GM23338 (cell line): ENCODE measurements around the gene ACSL6. TPM values are rescaled to one million over a fixed set of nuclear protein-coding genes. Genes with fewer than 3 reads are reported as not detected.

Experiments
- ATAC-seq: fragments of 200-7000 bp; cut with Tn5 transposase; 3 replicates; pipeline ENCODE4 v1.9.1; 2020
- DNase-seq: peaks from one replicate; pipeline ENCODE4 v3.0.0-alpha.2; 2015; ENCODE audit warnings: low spot score
- H2AFZ ChIP-seq: fragments of 200-600 bp; sonication (generic); 2 replicates; pipeline ENCODE4 v1.8.0; 2016; ENCODE audit warnings: antibody characterized with exemption, mild to moderate bottlenecking, moderate library complexity
- H3F3A ChIP-seq: fragments of 200-600 bp; sonication (generic); replicated peaks from 2 replicates; pipeline ENCODE4 v1.8.0; 2017; ENCODE audit warnings: antibody characterized with exemption, mixed run types, low read depth
- H3K27ac ChIP-seq: fragments of 200-600 bp; sonication (generic); 2 replicates; pipeline ENCODE4 v1.6.1; 2016; ENCODE audit warnings: low read depth
- H3K27me3 ChIP-seq: fragments of 200-600 bp; sonication (generic); 2 replicates; pipeline ENCODE4 v1.8.0; 2016; ENCODE audit warnings: mild to moderate bottlenecking, mixed run types, moderate library complexity; ENCODE audit not compliant: insufficient read depth
- H3K36me3 ChIP-seq: fragments of 200-600 bp; sonication (generic); 2 replicates; pipeline ENCODE4 v1.8.0; 2016; ENCODE audit warnings: mild to moderate bottlenecking; ENCODE audit not compliant: insufficient read depth
- H3K4me1 ChIP-seq: fragments of 200-600 bp; sonication (generic); 2 replicates; pipeline ENCODE4 v1.8.0; 2016; ENCODE audit warnings: mild to moderate bottlenecking, moderate library complexity; ENCODE audit not compliant: insufficient read depth
- H3K4me2 ChIP-seq: fragments of 200-600 bp; sonication (generic); 2 replicates; pipeline ENCODE4 v1.7.1; 2017; ENCODE audit warnings: mixed run types
- H3K4me3 ChIP-seq: fragments of 200-600 bp; sonication (generic); 2 replicates; pipeline ENCODE4 v1.6.1; 2016; ENCODE audit warnings: mixed run types
- H3K79me2 ChIP-seq: fragments of 200-600 bp; sonication (generic); replicated peaks from 2 replicates; pipeline ENCODE4 v1.8.0; 2017; ENCODE audit warnings: mild to moderate bottlenecking; ENCODE audit not compliant: insufficient read depth
- H3K9me2 ChIP-seq: fragments of 200-600 bp; sonication (generic); 2 replicates; pipeline ENCODE4 v1.8.0; 2017; ENCODE audit not compliant: insufficient read depth
- H4K20me1 ChIP-seq: fragments of 200-600 bp; sonication (generic); replicated peaks from 2 replicates; pipeline ENCODE4 v1.8.0; 2017; ENCODE audit warnings: mild to moderate bottlenecking; ENCODE audit not compliant: insufficient read depth
- H3K27ac Mint-ChIP-seq: 2 replicates; pipeline ENCODE4 v1.8.0; 2020; ENCODE audit warnings: inconsistent platforms, mild to moderate bottlenecking, moderate library complexity, mixed read lengths
- H3K27me3 Mint-ChIP-seq: 3 replicates; pipeline ENCODE4 v1.8.0; 2022; ENCODE audit warnings: low read depth, mild to moderate bottlenecking, moderate library complexity, mixed read lengths, inconsistent platforms; ENCODE audit not compliant: insufficient read depth, poor library complexity
- H3K36me3 Mint-ChIP-seq: 3 replicates; pipeline ENCODE4 v1.8.0; 2021; ENCODE audit warnings: low read depth, mild to moderate bottlenecking, inconsistent platforms, moderate library complexity, mixed read lengths
- H3K4me1 Mint-ChIP-seq: 3 replicates; pipeline ENCODE4 v1.8.0; 2020; ENCODE audit warnings: mild to moderate bottlenecking, inconsistent platforms, mixed read lengths
- H3K4me3 Mint-ChIP-seq: 3 replicates; pipeline ENCODE4 v1.8.0; 2021; ENCODE audit warnings: moderate library complexity, mild to moderate bottlenecking, inconsistent platforms, mixed read lengths
- H3K9me3 Mint-ChIP-seq: 3 replicates; pipeline ENCODE4 v1.8.0; 2020; ENCODE audit warnings: moderate library complexity, mild to moderate bottlenecking, inconsistent platforms, mixed read lengths
- CREB1 ChIP-seq: fragments of 250-450 bp; sonication (Bioruptor Pico); IDR thresholded peaks from 2 replicates; pipeline ENCODE4 v1.5.0; 2020; ENCODE audit warnings: low read depth, mild to moderate bottlenecking, moderate library complexity
- JUNB ChIP-seq: IDR thresholded peaks from one replicate; pipeline ENCODE4 v1.6.1; 2016; ENCODE audit warnings: antibody characterized with exemption; ENCODE audit not compliant: unreplicated experiment
- NANOG ChIP-seq: IDR thresholded peaks from 2 replicates; pipeline ENCODE4 v1.6.1; 2016; ENCODE audit warnings: antibody characterized with exemption, borderline replicate concordance
- ZNF331 ChIP-seq: fragments of 250-450 bp; sonication (Bioruptor Pico); IDR thresholded peaks from 2 replicates; pipeline ENCODE4 v1.5.0; 2020; ENCODE audit warnings: low read depth, mild to moderate bottlenecking, moderate library complexity
- polyA plus RNA-seq: library from polyadenylated mRNA; unstranded; fragments of >200 nt; fragmentation: Nextera tagmentation; extraction: Ambion mirVana; gene quantifications from 2 replicates; pipeline ENCODE4 v1.2.1, GENCODE V29; 2016
- total RNA-seq: library from RNA; depleted of rRNA; stranded (reverse); fragments of >200 nt; shearing (Covaris generic); gene quantifications from 2 replicates; pipeline ENCODE4 v1.2.3, GENCODE V29; 2014
- TF ChIP-seq, protein P1 (sequence below): IDR thresholded peaks from 2 replicates; pipeline ENCODE4 v1.6.1; 2016; ENCODE audit warnings: antibody characterized with exemption
- TF ChIP-seq, protein P2 (sequence below), 2 experiments: fragments of 200-600 bp in 1 of 2; sonication (generic) in 1 of 2; conservative IDR thresholded peaks; 2 replicates each; pipeline versions ENCODE4 v1.5.1 to v1.6.1; 2016 to 2017; ENCODE audit warnings: antibody characterized with exemption in 2 of 2, low read depth in 2 of 2, mild to moderate bottlenecking in 2 of 2, moderate library complexity in 1 of 2

The ACSL6 gene
- total and polyA plus RNA-seq, 2 experiments from 2014 or later, result 0.76 to 3.6 TPM

DNA sequence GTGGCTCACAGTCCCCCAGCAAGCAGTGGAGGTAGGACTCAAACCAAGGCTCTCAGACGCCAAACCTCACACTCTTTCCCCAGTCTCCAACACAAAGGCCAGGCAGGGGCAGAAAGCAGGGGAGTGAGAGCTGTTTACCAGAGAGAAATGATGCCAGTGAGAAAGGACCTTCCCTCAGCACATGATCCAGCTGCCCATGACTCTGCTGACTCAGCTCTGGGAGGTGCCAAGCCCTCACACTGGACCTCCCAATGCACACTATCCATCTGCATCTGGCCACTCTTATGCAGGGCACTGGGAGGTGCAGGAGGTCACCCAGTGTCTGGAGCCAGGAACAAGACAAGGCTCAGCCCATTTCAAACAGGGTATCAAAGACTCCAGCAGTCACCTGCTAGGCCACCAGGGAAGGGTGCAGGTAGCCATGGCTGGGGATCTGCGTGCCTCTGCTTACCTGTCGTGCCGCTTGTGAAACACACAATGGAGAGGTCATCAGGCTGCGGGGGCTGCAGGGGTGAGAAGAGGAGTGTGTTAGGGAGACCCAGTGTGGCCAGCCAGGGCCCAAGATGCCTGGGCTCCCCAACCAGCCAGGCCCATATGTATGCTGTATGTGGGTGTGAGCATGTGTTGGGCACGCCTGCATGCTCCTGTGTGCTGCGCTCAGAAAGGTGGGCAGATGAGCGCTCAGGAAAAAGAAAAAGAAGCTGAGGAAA is 26.3 kb downstream of the ACSL6 start:
- TF ChIP-seq CREB1 (no peak), ZNF331 (no peak), NANOG (no peak), JUNB (no peak)
- TF ChIP-seq, protein P1, sequence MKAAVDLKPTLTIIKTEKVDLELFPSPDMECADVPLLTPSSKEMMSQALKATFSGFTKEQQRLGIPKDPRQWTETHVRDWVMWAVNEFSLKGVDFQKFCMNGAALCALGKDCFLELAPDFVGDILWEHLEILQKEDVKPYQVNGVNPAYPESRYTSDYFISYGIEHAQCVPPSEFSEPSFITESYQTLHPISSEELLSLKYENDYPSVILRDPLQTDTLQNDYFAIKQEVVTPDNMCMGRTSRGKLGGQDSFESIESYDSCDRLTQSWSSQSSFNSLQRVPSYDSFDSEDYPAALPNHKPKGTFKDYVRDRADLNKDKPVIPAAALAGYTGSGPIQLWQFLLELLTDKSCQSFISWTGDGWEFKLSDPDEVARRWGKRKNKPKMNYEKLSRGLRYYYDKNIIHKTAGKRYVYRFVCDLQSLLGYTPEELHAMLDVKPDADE, result no peak
- TF ChIP-seq, protein P2, sequence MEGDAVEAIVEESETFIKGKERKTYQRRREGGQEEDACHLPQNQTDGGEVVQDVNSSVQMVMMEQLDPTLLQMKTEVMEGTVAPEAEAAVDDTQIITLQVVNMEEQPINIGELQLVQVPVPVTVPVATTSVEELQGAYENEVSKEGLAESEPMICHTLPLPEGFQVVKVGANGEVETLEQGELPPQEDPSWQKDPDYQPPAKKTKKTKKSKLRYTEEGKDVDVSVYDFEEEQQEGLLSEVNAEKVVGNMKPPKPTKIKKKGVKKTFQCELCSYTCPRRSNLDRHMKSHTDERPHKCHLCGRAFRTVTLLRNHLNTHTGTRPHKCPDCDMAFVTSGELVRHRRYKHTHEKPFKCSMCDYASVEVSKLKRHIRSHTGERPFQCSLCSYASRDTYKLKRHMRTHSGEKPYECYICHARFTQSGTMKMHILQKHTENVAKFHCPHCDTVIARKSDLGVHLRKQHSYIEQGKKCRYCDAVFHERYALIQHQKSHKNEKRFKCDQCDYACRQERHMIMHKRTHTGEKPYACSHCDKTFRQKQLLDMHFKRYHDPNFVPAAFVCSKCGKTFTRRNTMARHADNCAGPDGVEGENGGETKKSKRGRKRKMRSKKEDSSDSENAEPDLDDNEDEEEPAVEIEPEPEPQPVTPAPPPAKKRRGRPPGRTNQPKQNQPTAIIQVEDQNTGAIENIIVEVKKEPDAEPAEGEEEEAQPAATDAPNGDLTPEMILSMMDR (conservative IDR thresholded peaks at IDR 0.05; ENCODE audit: low read depth in 2 of 2), result no peak
- H3K27ac ChIP-seq, result no peak overlapping the region
- DNase-seq (no peak), ATAC-seq (no peak)
- no peaks in the 10 kb centered on the region for H3K9me2 ChIP-seq
- H3K4me3 ChIP-seq, result no peak overlapping the region
- H3F3A ChIP-seq, result no peaks in the 10 kb centered on the region
- no peak overlapping the region for H3K27ac Mint-ChIP-seq
- H3K4me2 ChIP-seq, result no peak overlapping the region
- no peaks in the 10 kb centered on the region for H3K4me1 Mint-ChIP-seq
- no peak overlapping the region for H3K4me3 Mint-ChIP-seq
- H3K9me3 Mint-ChIP-seq, result no peaks in the 10 kb centered on the region
- H3K27me3 Mint-ChIP-seq, result peaks cover 4% of the 10 kb centered on the region
- H3K36me3 ChIP-seq, result no peaks in the 10 kb centered on the region
- no peak overlapping the region for H2AFZ ChIP-seq
- H3K4me1 ChIP-seq, result no peaks in the 10 kb centered on the region
- no peaks in the 10 kb centered on the region for H3K36me3 Mint-ChIP-seq
- no peaks in the 10 kb centered on the region for H3K27me3 ChIP-seq
- H4K20me1 ChIP-seq, result no peaks in the 10 kb centered on the region
- H3K79me2 ChIP-seq, result no peaks in the 10 kb centered on the region

DNA sequence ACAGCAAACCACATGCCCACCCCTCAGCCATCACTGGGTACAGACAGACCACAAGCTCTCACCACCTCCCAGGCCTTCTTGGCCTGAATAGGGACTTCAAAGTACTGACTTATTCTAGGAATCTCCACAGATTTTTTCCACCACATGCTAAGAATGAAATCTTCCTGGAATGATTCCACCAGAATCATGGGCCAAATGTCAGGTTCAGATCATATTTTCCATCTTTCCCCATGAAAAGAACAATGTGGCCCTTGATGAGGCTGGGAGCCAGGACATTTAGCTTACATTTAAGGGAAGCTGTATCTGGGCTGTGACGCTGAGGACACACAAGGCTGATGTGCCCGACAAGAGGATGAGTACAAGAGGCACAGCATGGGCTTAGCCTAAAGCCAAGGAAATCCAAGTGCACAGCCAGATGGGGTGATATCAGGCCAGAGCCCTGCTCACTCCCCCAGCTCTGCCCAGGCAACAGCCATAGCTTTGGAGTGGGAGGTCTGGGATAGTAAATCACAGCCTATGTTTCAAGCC is 28.1 kb downstream of the ACSL6 start:
- no peak for ATAC-seq
- Histone ChIP-seq H3K4me2 (no peak overlapping the region), H2AFZ (no peak overlapping the region), H3K27me3 (no peaks in the 10 kb centered on the region), H4K20me1 (no peaks in the 10 kb centered on the region), H3K9me2 (no peaks in the 10 kb centered on the region), H3K79me2 (no peaks in the 10 kb centered on the region), H3K4me1 (no peaks in the 10 kb centered on the region), H3K36me3 (no peaks in the 10 kb centered on the region), H3K4me3 (no peak overlapping the region), H3K27ac (no peak overlapping the region), H3F3A (no peaks in the 10 kb centered on the region)
- Mint-ChIP-seq H3K4me3 (no peak overlapping the region), H3K27ac (no peak overlapping the region), H3K27me3 (peaks cover 4% of the 10 kb centered on the region), H3K9me3 (no peaks in the 10 kb centered on the region), H3K4me1 (no peaks in the 10 kb centered on the region), H3K36me3 (no peaks in the 10 kb centered on the region)
- no peak for DNase-seq
- TF ChIP-seq, protein P1, result no peak
